Activated T-cell treated with anti-CD3 and anti-CD28 coated beads for 1 hour (primary cell): ENCODE results near the gene HPD.
"Not testable (repeated sequence)": the region's sequence is repeated elsewhere in the genome, so short reads cannot be mapped to it uniquely, and the experiment has no call there.

Experiments used
- DNase-seq: peaks from one replicate; pipeline ENCODE4 v3.0.0-alpha.2; 2020; ENCODE audit warnings: low read depth

HPD gene

DNA sequence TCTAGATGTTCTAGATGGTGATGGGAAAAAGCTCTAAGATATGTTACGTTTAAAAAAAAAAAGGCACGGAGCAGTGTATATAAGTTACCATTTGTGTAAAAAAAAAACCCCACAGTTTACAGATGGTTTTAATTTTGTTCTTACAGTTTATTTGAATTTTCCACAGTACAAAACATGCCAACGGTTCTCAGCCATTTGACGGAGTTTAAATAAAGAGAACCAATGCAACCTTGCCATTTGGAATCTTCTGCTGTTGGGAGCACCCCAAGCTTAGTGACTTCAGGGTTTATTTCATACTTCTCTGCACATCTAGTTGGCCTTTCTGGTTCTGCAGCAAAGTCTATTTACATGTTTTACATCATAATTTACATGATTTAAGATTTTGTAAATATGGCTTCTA lies 7.7 kb upstream of the HPD start:
- no peak for DNase-seq

DNA sequence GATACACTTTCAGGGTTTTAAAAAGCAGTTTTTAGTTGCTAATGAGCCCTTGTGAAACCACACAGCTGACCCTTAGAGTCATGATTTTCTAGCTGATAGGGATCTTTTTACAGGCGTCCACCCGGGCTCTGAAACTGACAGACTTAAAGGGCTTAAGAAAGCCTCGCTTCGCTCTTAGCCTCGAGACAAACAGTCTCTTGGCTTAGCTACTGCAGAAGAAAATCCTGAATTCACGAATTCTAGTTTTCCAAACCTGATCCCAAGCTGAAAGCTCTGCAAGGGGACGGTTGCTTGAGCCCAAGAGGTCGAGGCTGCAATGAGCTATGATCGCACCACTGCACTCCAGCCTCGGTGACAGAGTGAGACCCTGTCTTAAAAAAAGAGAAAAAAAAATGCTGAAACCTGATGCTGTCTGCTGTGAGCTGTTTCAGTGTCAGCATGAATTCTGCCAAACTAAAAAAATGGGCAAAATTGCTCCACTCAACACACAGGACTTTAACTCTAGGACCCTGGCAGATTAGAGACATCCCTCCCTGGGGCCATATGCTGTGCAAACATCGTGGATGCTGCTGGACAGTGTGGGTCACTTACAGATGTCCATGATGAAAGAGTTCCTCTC lies 3.1 kb upstream of the HPD start:
- DNase-seq, result no peak

DNA sequence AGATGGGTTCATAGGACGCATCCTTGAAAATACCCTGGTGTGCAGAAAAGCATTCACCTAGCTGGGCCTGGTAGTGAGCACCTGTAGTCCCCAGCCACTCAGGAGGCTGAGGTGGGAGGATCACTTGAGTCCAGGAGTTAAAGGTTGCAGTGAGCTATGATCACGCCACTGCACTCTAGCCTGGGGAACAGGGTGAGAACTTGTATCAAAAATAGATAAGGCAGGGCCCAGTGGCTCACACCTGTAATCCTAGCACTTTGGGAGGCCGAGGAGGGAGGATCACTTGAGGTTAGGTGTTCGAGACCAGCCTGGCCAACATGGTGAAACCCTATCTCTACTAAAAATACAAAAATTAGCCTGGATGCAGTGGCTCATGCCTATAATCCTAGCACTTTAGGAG lies 2.0 kb upstream of the HPD start:
- not testable (repeated sequence) for DNase-seq

DNA sequence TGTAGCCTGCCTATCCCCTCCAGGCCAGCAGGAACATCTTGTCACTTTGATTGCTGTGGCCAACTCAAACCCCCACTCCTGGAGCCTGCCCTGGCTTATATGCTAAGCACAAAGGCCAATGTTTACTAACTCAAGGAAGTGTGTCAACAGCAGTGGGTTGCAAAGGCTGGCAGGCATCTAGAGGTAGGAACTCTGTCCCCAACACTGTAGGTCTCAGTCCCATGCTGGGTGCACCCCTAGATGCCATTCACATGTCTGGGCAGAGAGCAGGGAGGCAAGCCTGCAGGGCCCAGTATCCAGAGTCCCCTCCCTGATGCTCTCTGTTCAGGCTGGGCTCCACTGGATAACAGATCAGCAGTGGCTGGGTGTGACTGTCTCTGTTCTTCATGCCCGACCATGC lies 1.6 kb upstream of the HPD start:
- DNase-seq, result no peak

DNA sequence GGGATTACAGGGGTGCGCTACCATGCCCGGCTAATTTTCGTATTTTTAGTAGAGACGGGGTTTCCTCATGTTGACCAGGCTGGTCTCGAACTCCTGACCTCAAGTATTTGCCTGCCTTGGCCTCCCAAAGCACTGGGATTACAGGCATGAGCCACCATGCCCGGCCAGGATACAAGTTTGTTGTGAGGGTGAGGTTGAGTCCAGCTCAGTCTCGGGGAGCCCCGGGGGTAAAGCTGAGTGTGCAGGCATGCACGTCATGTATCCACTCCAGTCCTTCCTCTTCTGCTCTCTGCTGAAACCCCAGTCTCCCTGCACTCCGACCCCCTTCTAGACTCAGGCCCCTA lies 369 bp downstream of the HPD start:
- DNase-seq, result no peak

DNA sequence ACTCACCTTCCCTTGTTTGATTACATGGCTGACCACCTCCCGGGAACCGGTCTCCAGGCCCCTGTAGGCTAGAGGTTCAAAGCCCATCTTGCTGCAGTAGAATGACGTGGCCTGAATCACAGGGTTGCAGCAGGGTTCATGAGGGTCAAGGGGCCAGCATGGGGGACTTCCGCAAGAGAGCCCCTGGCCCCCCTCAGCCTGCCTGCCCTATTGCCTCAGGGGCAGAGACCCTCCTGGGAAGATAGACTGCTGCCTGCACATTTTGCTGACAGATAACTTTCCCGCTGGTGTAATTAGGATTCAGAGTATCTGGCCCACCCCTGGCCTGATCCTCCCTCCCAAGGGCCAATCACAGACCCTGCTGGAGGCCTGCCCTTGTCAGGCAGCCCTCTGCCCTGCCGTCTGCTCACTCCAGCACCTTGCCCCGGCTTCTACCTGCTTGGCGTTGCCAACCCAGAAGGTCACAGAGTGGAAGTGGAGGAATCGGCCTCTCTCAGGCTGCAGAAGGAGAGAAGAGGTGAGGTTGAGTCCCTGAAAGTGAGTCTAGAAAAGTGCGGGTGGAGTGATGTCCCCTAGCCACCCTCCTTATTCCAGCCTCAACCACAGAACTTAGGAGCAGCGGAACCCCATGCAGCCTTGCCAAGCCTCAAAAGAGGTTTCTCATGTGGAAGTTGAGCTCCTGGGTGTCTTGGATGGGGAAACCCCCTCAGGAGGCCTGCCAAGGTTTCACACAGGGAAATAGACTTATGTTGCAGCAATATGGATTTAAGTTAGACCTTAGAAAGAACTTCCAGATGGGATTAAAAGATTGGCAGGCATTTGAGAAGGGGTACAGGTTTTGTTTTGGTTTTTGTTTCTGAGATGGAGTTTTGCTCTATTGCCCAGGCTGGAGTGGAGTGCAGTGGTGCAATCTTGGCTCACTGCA lies 1.1 kb downstream of the HPD start:
- DNase-seq, result no peak

DNA sequence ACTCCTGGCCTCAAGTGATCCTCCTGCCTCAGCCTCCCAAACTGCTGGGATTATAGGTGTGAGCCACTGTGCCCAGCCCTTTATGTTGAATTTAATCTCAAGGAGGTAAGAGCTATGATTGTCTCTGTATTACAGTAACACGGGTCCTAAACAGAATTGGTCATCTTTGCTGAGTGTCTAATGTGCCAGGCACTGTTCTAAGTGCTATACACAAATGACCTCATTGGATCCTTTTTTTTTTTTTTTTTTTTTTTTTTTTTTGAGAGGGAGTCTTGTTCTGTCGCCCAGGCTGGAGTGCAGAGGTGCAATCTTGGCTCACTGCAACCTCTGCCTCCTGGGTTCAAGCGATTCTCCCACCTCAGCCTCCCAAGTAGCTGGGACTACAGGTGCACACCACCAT lies 6.3 kb downstream of the HPD start:
- not testable (repeated sequence) for DNase-seq

DNA sequence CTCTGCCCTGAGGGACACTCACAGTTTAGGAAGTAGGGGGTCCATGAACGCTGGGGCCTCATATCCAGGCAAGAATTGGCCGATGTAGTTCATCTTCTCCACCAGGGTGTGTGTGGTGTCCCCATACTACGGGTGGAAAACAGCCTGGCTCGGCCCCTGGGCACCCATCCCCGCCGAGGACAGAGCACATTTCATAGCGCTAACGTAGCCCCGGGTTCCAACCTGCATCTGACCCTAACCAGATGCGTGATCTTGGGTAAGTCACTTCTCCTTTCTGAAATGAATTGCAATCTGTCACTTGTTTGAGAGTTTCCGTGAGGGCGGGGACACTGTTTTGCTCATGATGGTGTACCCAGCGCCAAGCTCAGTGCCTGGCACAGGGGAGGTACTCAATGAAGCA lies 9.0 kb downstream of the HPD start:
- no peak for DNase-seq

DNA sequence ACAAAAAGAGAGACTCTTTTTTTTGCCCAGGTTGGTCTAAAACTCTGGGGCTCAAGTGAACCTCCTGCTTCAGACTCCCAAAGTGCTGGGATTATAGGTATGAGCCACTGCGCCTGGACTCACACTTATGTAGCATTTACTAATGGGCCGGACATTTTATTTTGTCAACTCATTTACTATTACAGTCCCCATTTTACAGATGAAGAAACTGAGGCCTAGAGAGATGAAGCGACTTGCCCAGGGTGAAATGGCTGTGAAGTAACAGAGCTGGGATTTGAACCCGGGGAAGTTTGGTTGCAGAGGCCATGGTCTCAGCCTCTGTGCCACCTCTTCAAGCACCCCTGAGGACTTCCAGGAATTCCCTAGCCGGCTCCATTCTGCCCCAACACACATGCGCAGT lies 9.4 kb downstream of the HPD start:
- DNase-seq, result no peak

DNA sequence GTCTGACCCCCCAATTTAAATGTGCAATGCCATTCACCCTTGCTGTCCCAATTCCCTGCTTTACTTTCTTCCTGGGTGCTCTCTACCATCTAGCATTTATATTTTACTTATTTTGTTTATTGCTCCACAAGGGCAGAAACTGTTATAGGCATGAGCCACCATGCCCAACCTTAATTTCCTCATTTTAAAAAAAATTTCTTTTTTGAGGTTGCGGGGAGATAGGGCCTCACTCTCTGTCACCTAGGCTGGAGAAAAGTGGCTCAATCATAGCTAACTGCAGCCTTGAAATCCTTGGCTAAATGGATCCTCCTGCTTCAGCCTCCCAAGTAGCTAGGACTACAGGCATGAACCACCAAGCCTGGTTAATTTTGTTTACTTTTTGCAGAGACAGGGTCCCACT lies 13.0 kb downstream of the HPD start:
- DNase-seq, result no peak

DNA sequence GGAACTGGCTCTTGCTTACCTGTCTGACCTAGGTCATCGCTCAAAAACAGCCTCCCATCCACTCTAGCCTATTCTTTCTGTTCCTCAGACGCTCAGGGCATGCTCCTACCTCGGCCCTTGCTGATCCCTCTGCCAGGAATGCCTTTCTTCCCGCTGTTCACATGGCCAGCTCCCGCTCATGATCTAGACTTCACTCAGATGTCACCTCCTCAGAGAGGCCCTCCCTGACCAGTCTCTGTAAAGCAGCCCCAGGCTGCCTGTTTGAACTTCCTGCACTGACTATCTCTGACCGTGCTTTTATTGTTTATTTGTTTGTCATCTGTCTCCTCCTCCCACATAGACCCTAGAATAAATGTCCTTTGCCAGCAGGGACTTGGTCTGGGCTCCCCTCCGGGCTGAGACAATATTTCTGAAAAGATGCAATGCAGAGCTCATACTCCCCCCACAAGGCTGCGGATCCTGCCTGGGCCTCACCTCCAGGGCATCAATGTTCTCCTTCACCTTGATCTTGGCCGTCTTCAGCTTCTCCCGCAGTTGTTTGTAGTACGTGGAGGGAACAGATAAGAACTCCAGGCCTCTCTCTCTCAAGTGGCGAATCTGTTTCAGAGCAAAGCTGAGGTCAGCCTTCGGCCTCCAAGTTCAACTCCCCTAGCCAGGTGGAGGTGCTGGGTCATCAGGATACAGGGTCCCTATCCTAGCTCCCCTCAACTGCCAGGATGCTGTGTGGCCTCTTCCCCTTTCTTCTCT lies 15.2 kb downstream of the HPD start:
- no peak for DNase-seq

DNA sequence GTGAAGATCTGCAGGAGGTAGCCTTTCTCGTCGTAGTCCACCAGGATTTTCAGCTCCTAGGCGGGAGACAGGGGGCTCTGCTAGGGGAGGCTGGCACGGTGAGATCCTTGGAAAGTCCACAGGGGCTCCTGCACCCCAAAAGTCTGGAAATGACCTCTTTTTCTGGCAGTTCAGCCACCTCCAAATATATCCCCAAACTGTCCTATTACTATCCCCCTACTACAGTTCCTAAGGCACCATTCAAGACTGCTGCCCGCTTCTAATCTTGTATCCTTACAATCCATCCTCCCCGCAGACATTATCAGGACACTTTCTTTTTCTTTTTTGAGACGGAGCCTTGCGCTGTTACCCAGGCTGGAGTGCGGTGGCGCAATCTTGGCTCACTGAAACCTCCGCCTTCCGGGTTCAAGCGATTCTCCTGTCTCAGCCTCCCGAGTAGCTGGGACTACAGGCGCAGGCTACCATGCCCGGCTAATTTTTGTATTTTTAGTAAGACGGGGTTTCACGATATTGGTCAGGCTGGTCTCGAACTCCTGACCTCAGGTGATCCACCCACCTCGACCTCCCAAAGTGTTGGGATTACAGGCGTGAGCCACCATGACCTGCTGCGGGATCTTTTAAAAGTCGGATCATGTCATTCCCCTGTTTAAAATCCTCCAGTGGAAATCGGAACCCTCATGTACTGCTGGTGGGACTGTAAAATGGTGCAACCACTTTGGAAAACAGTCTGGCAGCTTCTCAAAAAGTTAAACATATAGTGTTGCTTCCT lies 18.5 kb downstream of the HPD start:
- no peak for DNase-seq

DNA sequence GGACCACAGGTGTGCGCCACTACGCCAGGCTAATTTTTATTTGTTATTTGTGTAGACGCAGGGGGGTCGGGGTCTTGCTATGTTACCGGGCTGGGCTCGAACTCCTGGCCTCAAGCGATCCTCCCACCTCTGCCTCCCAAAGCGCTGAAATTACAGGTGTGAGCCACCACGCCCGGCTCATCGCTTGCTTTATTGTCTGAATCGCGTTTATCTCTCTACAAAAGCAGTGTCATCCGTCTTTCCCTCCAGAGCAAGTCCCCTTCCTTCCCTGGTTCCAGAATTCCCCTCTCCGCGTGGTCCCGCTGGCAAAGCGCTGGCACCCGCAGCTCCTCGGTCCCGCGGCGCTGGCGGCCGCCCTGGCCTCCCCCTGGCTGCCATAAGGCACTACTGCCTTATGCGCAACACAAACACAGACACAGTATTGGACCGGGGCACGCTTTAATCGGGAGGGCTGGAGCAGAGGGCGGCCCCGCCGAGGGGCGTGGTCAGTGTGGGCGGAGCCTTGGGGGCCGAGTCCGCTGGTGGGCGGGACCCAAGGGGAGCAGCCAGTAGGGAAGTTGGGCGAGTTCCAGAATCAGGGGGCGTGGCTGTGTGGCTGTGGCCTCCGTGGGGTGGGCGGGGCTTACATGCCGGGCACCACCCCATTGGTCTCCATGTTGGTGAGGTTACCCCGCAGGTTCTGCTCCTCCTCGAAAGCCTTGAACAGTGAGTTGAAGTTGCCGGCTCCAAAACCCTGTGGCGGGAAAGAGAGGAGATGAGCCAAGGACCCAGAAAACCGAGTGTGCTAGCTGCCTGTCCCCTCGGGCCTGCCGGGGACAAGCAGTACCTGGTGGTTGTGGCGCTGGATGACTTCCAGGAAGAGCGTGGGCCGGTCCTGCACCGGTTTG lies 19.3 kb downstream of the HPD start:
- DNase-seq, result peak; percentile 100

DNA sequence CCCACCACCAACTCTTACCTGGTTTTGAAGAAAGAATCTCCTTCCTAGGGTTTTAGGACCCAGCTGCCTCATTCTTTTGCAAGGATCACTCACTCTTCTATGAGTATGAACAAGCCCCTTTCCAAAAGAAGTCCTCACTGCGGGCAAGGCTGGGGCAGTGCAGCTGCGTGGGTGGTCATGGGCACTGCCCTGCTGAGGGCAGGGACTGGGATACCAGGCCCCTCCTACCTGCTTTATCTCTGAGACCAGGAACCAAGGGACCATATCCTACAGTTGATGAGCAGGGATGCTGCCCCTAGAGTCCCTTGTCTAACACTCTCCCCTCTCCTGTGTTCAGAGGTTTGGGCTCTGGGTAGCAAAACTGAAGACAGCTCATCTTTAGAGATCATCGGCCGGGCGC lies 20.5 kb downstream of the HPD start:
- DNase-seq, result no peak

DNA sequence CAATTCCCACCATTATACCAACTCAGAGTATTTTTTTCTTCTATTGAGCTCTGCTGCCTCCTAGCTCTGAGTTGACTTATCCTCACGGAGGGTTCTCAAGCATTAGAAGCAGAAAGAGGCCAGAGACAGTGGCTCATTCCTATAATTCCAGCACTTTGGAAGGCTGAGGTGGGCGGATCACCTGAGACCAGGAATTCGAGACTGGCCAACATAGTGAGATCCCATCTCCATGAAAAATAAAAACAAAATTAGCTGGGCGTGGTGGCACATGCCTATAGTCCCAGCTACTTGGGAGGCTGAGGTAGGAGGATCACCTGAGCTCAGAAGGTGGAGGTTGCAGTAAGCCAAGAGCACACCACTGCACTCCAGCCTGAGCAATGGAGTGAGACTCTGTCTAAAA lies 21.0 kb downstream of the HPD start:
- DNase-seq, result no peak

DNA sequence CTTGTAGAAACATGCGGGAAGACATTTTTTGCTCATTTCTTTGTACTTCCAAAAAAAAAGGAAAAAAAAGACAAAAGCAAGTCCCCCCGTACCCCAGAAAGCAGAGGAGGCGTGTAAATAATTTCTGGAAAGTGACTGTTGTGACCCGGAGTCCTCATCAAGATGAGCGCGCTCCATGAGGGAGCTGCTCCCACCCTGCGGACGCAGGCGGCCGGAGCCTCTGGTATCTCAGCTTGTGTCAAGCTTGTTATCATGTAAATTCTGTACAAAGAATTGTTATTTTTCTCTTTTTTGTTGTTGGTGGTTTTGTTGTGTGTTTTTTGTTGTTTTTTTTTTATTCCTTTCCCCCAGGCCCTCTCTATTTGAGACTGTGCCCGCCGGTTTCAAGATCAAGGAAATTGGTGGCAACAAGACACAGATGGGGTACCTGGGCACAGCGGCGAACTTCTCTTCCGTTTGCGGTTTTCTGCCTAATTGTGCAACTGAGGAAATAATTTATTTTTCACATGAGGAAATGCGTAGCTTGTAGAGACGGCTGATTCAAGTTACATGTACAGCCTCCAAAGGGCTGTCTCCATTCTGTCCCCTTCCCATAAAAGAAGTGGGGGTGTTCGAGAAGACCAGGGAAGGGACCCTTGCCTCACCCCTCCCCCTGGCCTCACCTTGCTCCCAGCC lies 27.0 kb downstream of the HPD start:
- no peak for DNase-seq

DNA sequence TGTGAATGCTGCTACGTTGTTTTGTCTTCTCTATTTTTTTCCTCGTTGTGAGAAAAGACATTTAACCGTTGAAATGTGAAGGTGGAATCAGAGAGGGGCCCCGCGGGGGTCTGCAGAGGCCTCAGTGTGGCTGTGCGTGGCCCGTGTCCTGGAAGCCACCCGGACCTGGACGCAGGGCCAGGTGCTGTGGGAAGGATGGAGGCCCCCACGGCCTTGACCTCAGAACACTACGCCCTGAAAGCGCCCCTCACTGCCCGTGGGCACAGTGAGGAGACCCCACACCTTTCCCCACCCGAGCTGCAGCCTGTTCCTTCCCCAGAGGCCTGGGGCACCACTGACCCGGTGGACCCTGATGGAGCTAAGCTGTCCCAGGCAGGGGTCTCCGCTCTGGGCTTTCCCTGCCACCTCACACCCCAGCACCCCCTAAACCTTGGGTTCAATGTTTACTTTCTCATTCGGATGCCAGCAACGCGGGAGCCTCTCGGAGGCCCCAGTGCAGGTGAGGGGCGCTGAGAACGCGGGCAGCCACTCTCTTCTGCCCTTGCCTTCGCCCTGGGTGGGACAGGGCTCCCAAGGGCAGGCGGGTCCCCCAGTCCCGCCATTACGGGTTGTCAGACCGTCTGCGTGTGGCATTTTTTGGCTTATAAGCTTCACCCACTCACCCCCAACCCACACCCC lies 27.9 kb downstream of the HPD start:
- no peak for DNase-seq

DNA sequence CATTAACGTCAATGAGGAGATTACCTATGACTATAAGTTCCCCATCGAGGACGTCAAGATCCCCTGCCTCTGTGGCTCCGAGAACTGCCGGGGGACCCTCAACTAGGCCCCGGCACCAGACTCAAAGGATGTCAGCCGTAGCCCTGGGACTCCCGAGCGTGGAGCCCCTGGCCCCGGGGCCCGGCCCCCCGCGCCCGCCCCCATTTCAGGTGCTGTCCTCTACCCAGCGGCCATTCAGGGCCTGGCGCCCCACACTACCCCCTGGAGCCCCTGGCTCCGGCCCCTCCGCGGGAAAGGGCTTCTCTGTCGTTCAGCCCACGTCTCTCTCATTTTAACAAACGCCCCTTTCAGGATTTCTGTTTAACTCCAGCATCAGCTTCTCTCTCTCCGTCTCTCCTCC lies 28.5 kb downstream of the HPD start:
- DNase-seq, result no peak

DNA sequence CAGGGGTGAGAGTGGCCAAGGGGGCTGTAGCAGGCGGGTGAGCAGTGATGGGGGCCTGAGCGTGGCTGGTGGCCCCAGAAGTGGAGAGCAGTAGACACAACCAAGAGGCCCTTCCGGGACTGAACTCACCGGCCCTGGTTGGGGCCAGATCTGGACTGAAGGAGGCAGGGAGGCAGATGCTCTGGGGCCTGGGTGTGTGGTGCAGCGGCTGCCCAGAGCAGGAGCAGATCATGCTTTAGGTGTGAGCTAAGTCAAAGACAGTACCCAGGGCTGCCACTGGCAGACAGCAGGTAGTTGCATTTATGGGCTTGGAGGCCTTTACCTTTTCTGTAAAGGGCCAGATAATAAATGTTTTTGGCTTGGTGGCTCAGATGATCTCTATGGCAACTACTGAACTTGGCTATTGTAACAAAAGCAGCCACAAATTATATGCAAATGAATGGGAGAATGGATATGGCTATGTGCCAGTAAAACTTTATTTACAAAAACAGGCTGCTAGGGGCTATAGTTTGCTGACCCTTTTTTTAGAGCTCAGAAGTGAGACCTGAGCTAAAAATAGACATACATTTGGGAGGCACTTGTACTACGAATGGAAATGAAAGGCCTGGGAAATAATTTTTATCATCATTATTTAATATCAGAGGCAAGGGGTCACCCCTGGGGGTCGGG lies 29.3 kb downstream of the HPD start:
- no peak for DNase-seq

DNA sequence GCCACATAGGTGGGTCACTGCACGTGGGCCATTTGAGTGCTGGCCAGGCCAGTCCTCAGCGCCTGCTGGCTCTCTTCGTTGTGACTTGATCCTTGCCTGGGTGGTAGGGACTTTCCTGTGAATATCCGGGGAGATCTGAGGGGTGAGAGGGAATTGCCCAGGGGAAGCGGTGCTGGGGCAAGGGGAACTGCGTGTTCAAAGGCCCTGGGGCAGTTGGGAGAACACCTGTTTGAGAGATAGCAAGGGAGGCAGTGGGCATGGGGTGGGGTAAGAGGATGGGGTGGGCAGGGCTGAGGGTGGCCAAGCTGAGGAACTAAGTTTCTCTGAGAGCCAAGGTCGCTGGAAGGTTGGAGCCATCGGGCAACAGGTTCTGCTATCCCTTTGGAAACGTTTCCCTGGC lies 29.8 kb downstream of the HPD start:
- no peak for DNase-seq
